ENCODE data around the gene RNF8. TPM values are rescaled to one million over a fixed set of nuclear protein-coding genes. Genes with fewer than 3 reads are reported as not detected.

RNF8 gene
- total RNA-seq, 4 donors from 2014 or later: 2.2 to 12.9 (median 9.0) TPM

GRCh38 chr6:37392821-37393220 lies 39.0 kb downstream of the RNF8 start:
- intact Hi-C loops (cut with DNase I; ENCODE audit: low total_unique reads) (no loop called here), in situ Hi-C loops (cut with MboI; ENCODE audit: low pct_ligation_motif_present in 1 of 4, low pct_unique_long_range_greater_than_20kb in 1 of 4, low sequenced_read_pairs in 3 of 4) (no loop called here)
- H3K27me3 ChIP-seq: no peaks in the 10 kb centered on the region
- no peak for DNase-seq
- 80 to 93% methylated on average over 1 of the region's 1 CpG for WGBS, 2 donors (ENCODE audit: low coverage in 1 of 2)
- no peak overlapping the region for H3K27ac ChIP-seq
- H3K36me3 ChIP-seq: peaks cover 0 to 19% (median 0%) of the 10 kb centered on the region in 4 donors
- TF ChIP-seq POLR2AphosphoS5 (IDR thresholded peaks at IDR 0.05) (no peak), EP300 (IDR thresholded peaks at IDR 0.05; ENCODE audit: low read depth) (no peak), POLR2A (IDR thresholded peaks at IDR 0.05) (no peak), CTCF (IDR thresholded peaks at IDR 0.05) (no peak)
- no peak overlapping the region for H3K4me3 ChIP-seq
- H3K9me3 ChIP-seq: no peaks in the 10 kb centered on the region
- H3K4me1 ChIP-seq: peaks cover 0 to 5% (median 0%) of the 10 kb centered on the region in 4 donors

- whole genome bisulfite sequencing, 2 donors (ENCODE audit: low coverage in 1 of 2): 53% methylated on average over 1 of the region's 1 CpG; no CpG with 5 or more reads in 1 of the 2 donors
- intact Hi-C loops (cut with DNase I; ENCODE audit: low total_unique reads) (no loop called here), in situ Hi-C loops (cut with MboI; ENCODE audit: low pct_ligation_motif_present in 1 of 4, low pct_unique_long_range_greater_than_20kb in 1 of 4, low sequenced_read_pairs in 3 of 4) (no loop called here)
- Histone ChIP-seq H3K36me3 (peaks cover 0 to 19% (median 0%) of the 10 kb centered on the region in 4 donors), H3K4me1 (peaks cover 0 to 5% (median 0%) of the 10 kb centered on the region in 4 donors), H3K27ac (no peak overlapping the region), H3K9me3 (no peaks in the 10 kb centered on the region), H3K4me3 (no peak overlapping the region), H3K27me3 (no peaks in the 10 kb centered on the region)
- no peak for DNase-seq
- TF ChIP-seq EP300 (IDR thresholded peaks at IDR 0.05; ENCODE audit: low read depth) (no peak), POLR2AphosphoS5 (IDR thresholded peaks at IDR 0.05) (no peak), CTCF (IDR thresholded peaks at IDR 0.05) (no peak), POLR2A (IDR thresholded peaks at IDR 0.05) (no peak)
Observed at GRCh38 chr6:37393381-37393929, 39.7 kb downstream of the RNF8 start.

GRCh38 chr6:37396571-37397180 lies 42.9 kb downstream of the RNF8 start:
- in situ Hi-C loops (cut with MboI; ENCODE audit: low pct_ligation_motif_present in 1 of 4, low pct_unique_long_range_greater_than_20kb in 1 of 4, low sequenced_read_pairs in 3 of 4): no loop called here
- no peak for DNase-seq
- Histone ChIP-seq H3K4me3 (no peak overlapping the region), H3K9me3 (no peaks in the 10 kb centered on the region), H3K36me3 (no peaks in the 10 kb centered on the region), H3K27ac (no peak overlapping the region), H3K27me3 (no peaks in the 10 kb centered on the region), H3K4me1 (no peaks in the 10 kb centered on the region)
- intact Hi-C loops (cut with DNase I; ENCODE audit: low total_unique reads): no loop called here
- WGBS, 2 donors (ENCODE audit: low coverage in 1 of 2): 80 to 98% methylated on average over 1 to 4 of the region's 4 CpGs
- TF ChIP-seq EP300 (IDR thresholded peaks at IDR 0.05; ENCODE audit: low read depth): no peak
- TF ChIP-seq POLR2A (IDR thresholded peaks at IDR 0.05): no peak
- no peak for TF ChIP-seq CTCF (IDR thresholded peaks at IDR 0.05)
- no peak for TF ChIP-seq POLR2AphosphoS5 (IDR thresholded peaks at IDR 0.05)

GRCh38 chr6:37399131-37399530 lies 45.3 kb downstream of the RNF8 start:
- Histone ChIP-seq H3K27me3 (no peaks in the 10 kb centered on the region), H3K4me1 (no peaks in the 10 kb centered on the region), H3K9me3 (no peaks in the 10 kb centered on the region), H3K4me3 (no peak overlapping the region), H3K36me3 (no peaks in the 10 kb centered on the region), H3K27ac (no peak overlapping the region)
- DNase-seq: no peak
- in situ Hi-C loops (cut with MboI; ENCODE audit: low pct_ligation_motif_present in 1 of 4, low pct_unique_long_range_greater_than_20kb in 1 of 4, low sequenced_read_pairs in 3 of 4) (no loop called here), intact Hi-C loops (cut with DNase I; ENCODE audit: low total_unique reads) (no loop called here)
- no peak for TF ChIP-seq POLR2A (IDR thresholded peaks at IDR 0.05)
- TF ChIP-seq CTCF (IDR thresholded peaks at IDR 0.05): no peak
- TF ChIP-seq POLR2AphosphoS5 (IDR thresholded peaks at IDR 0.05): no peak
- TF ChIP-seq EP300 (IDR thresholded peaks at IDR 0.05; ENCODE audit: low read depth): no peak

Measured in transverse colon (tissue), 4 donors.